Mesendoderm (in vitro differentiated cells): ENCODE data around the gene ATP2A2.
"Not testable (repeated sequence)": the region's sequence is repeated elsewhere in the genome, so short reads cannot be mapped to it uniquely, and the experiment has no call there.

Source experiments
- DNase-seq: peaks from one replicate; pipeline ENCODE4 v3.0.0; 2013
- H2AK5ac ChIP-seq: 2 replicates; pipeline ENCODE4 v1.6.1; 2013; ENCODE audit warnings: low read length, inconsistent platforms
- H2BK120ac ChIP-seq: 2 replicates; pipeline ENCODE4 v1.6.1; 2013; ENCODE audit warnings: low read depth, mild to moderate bottlenecking, low read length, moderate library complexity, mixed read lengths
- H2BK15ac ChIP-seq: replicated peaks from 2 replicates; pipeline ENCODE4 v1.6.1; 2013; ENCODE audit warnings: low read depth, mild to moderate bottlenecking, moderate library complexity
- H2BK5ac ChIP-seq: 2 replicates; pipeline ENCODE4 v1.6.1; 2013; ENCODE audit warnings: low read length, inconsistent platforms
- H3K18ac ChIP-seq: 2 replicates; pipeline ENCODE4 v1.6.1; 2013; ENCODE audit warnings: mild to moderate bottlenecking, low read length, mixed read lengths
- H3K23ac ChIP-seq: one replicate; pipeline ENCODE4 v1.6.1; 2013; ENCODE audit warnings: low read length
- H3K27ac ChIP-seq: 2 replicates; pipeline ENCODE4 v1.5.1; 2013; ENCODE audit warnings: low read depth, mild to moderate bottlenecking, inconsistent platforms, low read length, moderate library complexity
- H3K27me3 ChIP-seq: 2 replicates; pipeline ENCODE4 v1.6.1; 2013; ENCODE audit warnings: low read length, control low read depth, mild to moderate bottlenecking, inconsistent platforms; ENCODE audit not compliant: insufficient read depth, poor library complexity
- H3K36me3 ChIP-seq: 2 replicates; pipeline ENCODE4 v1.6.1; 2013; ENCODE audit warnings: low read length, inconsistent platforms; ENCODE audit not compliant: control insufficient read depth, insufficient read depth
- H3K4ac ChIP-seq: one replicate; pipeline ENCODE4 v1.6.1; 2013; ENCODE audit warnings: low read depth, mild to moderate bottlenecking, low read length, moderate library complexity
- H3K4me1 ChIP-seq: 2 replicates; pipeline ENCODE4 v1.6.1; 2013; ENCODE audit warnings: low read depth, low read length, inconsistent platforms; ENCODE audit not compliant: control insufficient read depth
- H3K4me2 ChIP-seq: 2 replicates; pipeline ENCODE4 v1.6.1; 2013; ENCODE audit warnings: low read length
- H3K4me3 ChIP-seq: 2 replicates; pipeline ENCODE4 v1.5.1; 2013; ENCODE audit warnings: mild to moderate bottlenecking, low read length
- H3K56ac ChIP-seq: one replicate; pipeline ENCODE4 v1.6.1; 2013; ENCODE audit warnings: low read length
- H3K79me1 ChIP-seq: 2 replicates; pipeline ENCODE4 v1.6.1; 2013; ENCODE audit warnings: low read length, inconsistent platforms
- H3K79me2 ChIP-seq: 2 replicates; pipeline ENCODE4 v1.6.1; 2013; ENCODE audit warnings: mild to moderate bottlenecking, low read length; ENCODE audit not compliant: control insufficient read depth, insufficient read depth
- H3K9ac ChIP-seq: 2 replicates; pipeline ENCODE4 v1.6.1; 2013; ENCODE audit warnings: low read length, inconsistent platforms
- H4K5ac ChIP-seq: one replicate; pipeline ENCODE4 v1.6.1; 2013; ENCODE audit warnings: low read length
- H4K8ac ChIP-seq: one replicate; pipeline ENCODE4 v1.6.1; 2013; ENCODE audit warnings: low read depth, mild to moderate bottlenecking, control low read depth, low read length, moderate library complexity
- WGBS: extraction: QIAGEN DNeasy Blood & Tissue Kit; methylation state at CpG from one replicate; pipeline ENCODE4 v1.1.7; 2013; ENCODE audit warnings: low lambda C conversion rate, missing lambda C conversion rate; ENCODE audit not compliant: insufficient coverage; ENCODE audit errors: extremely low coverage; 5-methylcytosine and 5-hydroxymethylcytosine counted together

ATP2A2 gene

DNA sequence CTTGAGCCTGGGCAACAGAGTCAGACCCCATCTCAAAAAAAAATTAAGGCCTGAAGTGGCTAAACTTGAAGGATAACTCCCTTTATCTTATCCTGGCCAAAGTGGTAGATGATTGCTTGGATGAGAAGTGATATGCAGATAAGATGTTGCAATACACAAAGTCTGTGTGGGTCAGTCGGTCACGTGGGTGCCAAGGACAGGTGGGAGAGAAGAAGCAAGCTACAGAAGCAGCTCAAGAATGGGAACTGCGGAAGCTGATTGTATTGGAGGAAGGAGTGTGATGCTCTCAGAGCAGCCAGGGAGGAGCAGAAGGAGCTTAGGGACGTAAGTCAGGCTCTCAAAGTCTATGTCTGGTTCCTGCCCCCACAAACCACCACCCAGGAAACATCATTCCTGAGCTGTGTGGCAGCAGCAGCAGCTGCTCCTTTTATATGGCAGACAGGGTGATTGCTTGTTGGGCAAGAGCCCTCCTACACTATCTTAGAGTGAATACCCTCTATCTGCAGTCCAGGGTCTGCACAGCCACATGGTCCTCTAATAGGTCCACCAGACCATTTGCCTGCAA is 54.5 kb downstream of the ATP2A2 start:
- Histone ChIP-seq H3K4me3 (no peak overlapping the region), H3K56ac (no peak overlapping the region), H3K79me2 (peaks cover 4% of the 10 kb centered on the region), H2BK120ac (no peak overlapping the region), H3K79me1 (peaks cover 4% of the 10 kb centered on the region), H4K8ac (no peak overlapping the region), H3K36me3 (peaks cover 23% of the 10 kb centered on the region), H3K27me3 (no peaks in the 10 kb centered on the region), H3K18ac (no peak overlapping the region), H3K27ac (no peak overlapping the region), H3K4me1 (no peaks in the 10 kb centered on the region), H2BK5ac (no peak overlapping the region), H3K9ac (no peak overlapping the region), H3K4ac (no peak overlapping the region), H3K23ac (no peak overlapping the region), H4K5ac (no peak overlapping the region), H3K4me2 (no peak overlapping the region), H2BK15ac (no peak overlapping the region), H2AK5ac (no peak overlapping the region)
- DNase-seq, result peak; percentile 34
- no CpG with 5 or more reads among the region's 4 CpGs for WGBS

- Histone ChIP-seq H3K27me3 (no peaks in the 10 kb centered on the region), H4K5ac (no peak overlapping the region), H3K79me2 (no peaks in the 10 kb centered on the region), H3K18ac (no peak overlapping the region), H2BK15ac (no peak overlapping the region), H3K4ac (no peak overlapping the region), H3K4me1 (no peaks in the 10 kb centered on the region), H3K23ac (no peak overlapping the region), H2AK5ac (no peak overlapping the region), H3K9ac (no peak overlapping the region), H3K79me1 (peaks cover 1% of the 10 kb centered on the region), H3K4me3 (no peak overlapping the region), H3K4me2 (no peak overlapping the region), H4K8ac (no peak overlapping the region), H3K36me3 (peaks cover 27% of the 10 kb centered on the region), H3K27ac (no peak overlapping the region), H3K56ac (no peak overlapping the region), H2BK120ac (no peak overlapping the region), H2BK5ac (no peak overlapping the region)
- WGBS, result no CpG with 5 or more reads among the region's 11 CpGs
- DNase-seq, result no peak
Observed at GRCh38 chr12:110337912-110338710, 57.1 kb downstream of the ATP2A2 start.

- H2BK120ac ChIP-seq, result no peak overlapping the region
- no peak overlapping the region for H4K8ac ChIP-seq
- H2AK5ac ChIP-seq, result no peak overlapping the region
- H3K79me1 ChIP-seq, result peaks cover 1% of the 10 kb centered on the region
- H3K18ac ChIP-seq, result no peak overlapping the region
- no peak overlapping the region for H3K23ac ChIP-seq
- no CpG with 5 or more reads among the region's 3 CpGs for WGBS
- H3K27me3 ChIP-seq, result no peaks in the 10 kb centered on the region
- no peak overlapping the region for H3K56ac ChIP-seq
- H3K27ac ChIP-seq, result no peak overlapping the region
- no peak overlapping the region for H2BK5ac ChIP-seq
- H3K4me2 ChIP-seq, result no peak overlapping the region
- peaks cover 25% of the 10 kb centered on the region for H3K36me3 ChIP-seq
- no peak overlapping the region for H4K5ac ChIP-seq
- H2BK15ac ChIP-seq, result no peak overlapping the region
- H3K4me1 ChIP-seq, result no peaks in the 10 kb centered on the region
- peak; percentile 50 for DNase-seq
- H3K4me3 ChIP-seq, result no peak overlapping the region
- no peak overlapping the region for H3K4ac ChIP-seq
- no peak overlapping the region for H3K9ac ChIP-seq
- H3K79me2 ChIP-seq, result no peaks in the 10 kb centered on the region
Observed at GRCh38 chr12:110338754-110339153, 57.7 kb downstream of the ATP2A2 start.

- no peaks in the 10 kb centered on the region for H3K79me2 ChIP-seq
- H3K56ac ChIP-seq, result no peak overlapping the region
- no peak overlapping the region for H2BK15ac ChIP-seq
- no peak overlapping the region for H3K23ac ChIP-seq
- H2BK5ac ChIP-seq, result no peak overlapping the region
- no peaks in the 10 kb centered on the region for H3K27me3 ChIP-seq
- no peak overlapping the region for H3K27ac ChIP-seq
- H3K4ac ChIP-seq, result no peak overlapping the region
- no peak overlapping the region for H3K4me3 ChIP-seq
- H3K9ac ChIP-seq, result no peak overlapping the region
- no peak for DNase-seq
- H3K36me3 ChIP-seq, result peaks cover 31% of the 10 kb centered on the region
- WGBS, result no CpG with 5 or more reads among the region's 8 CpGs
- no peak overlapping the region for H3K4me2 ChIP-seq
- H4K8ac ChIP-seq, result no peak overlapping the region
- H4K5ac ChIP-seq, result no peak overlapping the region
- no peak overlapping the region for H2AK5ac ChIP-seq
- no peak overlapping the region for H3K18ac ChIP-seq
- no peak overlapping the region for H2BK120ac ChIP-seq
- H3K4me1 ChIP-seq, result no peaks in the 10 kb centered on the region
- H3K79me1 ChIP-seq, result peaks cover 1% of the 10 kb centered on the region
Observed at GRCh38 chr12:110339184-110339952, 58.3 kb downstream of the ATP2A2 start.

GRCh38 chr12:110340261-110340660 is 59.2 kb downstream of the ATP2A2 start:
- H3K36me3 ChIP-seq, result peaks cover 34% of the 10 kb centered on the region
- not testable (repeated sequence) for H3K56ac ChIP-seq, H3K79me1 ChIP-seq, H4K8ac ChIP-seq, H3K79me2 ChIP-seq, H3K23ac ChIP-seq, H2AK5ac ChIP-seq, H3K4me2 ChIP-seq, H3K27ac ChIP-seq, H3K9ac ChIP-seq, H3K4me3 ChIP-seq, H3K27me3 ChIP-seq, H3K4ac ChIP-seq, H2BK5ac ChIP-seq, H4K5ac ChIP-seq, H2BK15ac ChIP-seq, H3K18ac ChIP-seq, H3K4me1 ChIP-seq, DNase-seq, H2BK120ac ChIP-seq
- no CpG with 5 or more reads among the region's 8 CpGs for whole genome bisulfite sequencing
